CD14-positive monocyte (primary cell): Measurements from ENCODE around the gene CFAP299. TPM values are rescaled to one million over a fixed set of nuclear protein-coding genes. Genes with fewer than 3 reads are reported as not detected.

Experiments used
- DNase-seq, 3 donors: peaks; one replicate each; pipeline ENCODE4 v3.0.0-alpha.2; 2011 to 2022
- H2AFZ ChIP-seq: 2 replicates; pipeline ENCODE4 v1.6.0; 2012; ENCODE audit warnings: mild to moderate bottlenecking, low read depth, low read length, inconsistent platforms; ENCODE audit not compliant: insufficient read depth, poor library complexity, severe bottlenecking
- H3K27ac ChIP-seq, 2 donors: 1 replicate in 1 of 2; 2 replicates in 1 of 2; pipeline ENCODE4 v1.5.1; 2012 to 2013; ENCODE audit warnings: low read length in 2 of 2, control low read depth in 1 of 2, inconsistent platforms in 1 of 2, low read depth in 1 of 2, mild to moderate bottlenecking in 1 of 2
- H3K27me3 ChIP-seq, 2 donors: one replicate each; pipeline versions ENCODE4 v1.6.0 to v1.6.1; 2011 to 2013; ENCODE audit warnings: low read length in 2 of 2; ENCODE audit not compliant: control insufficient read depth in 2 of 2, insufficient read depth in 2 of 2
- H3K36me3 ChIP-seq, 2 donors: replicated peaks in 1 of 2; 1 replicate in 1 of 2; 2 replicates in 1 of 2; pipeline versions ENCODE4 v1.5.1 to v1.6.1; 2012 to 2013; ENCODE audit warnings: low read length in 2 of 2, control low read depth in 1 of 2, inconsistent platforms in 1 of 2, mild to moderate bottlenecking in 1 of 2; ENCODE audit not compliant: insufficient read depth in 2 of 2, control insufficient read depth in 1 of 2
- H3K4me1 ChIP-seq, 2 donors: 1 replicate in 1 of 2; 2 replicates in 1 of 2; pipeline versions ENCODE4 v1.5.1 to v1.6.1; 2012 to 2013; ENCODE audit warnings: low read length in 2 of 2, control low read depth in 1 of 2, inconsistent platforms in 1 of 2, mild to moderate bottlenecking in 1 of 2, moderate library complexity in 1 of 2; ENCODE audit not compliant: insufficient read depth in 2 of 2, control insufficient read depth in 1 of 2
- H3K4me2 ChIP-seq: replicated peaks from 2 replicates; pipeline ENCODE3; 2012; ENCODE audit warnings: low read length, moderate library complexity, mild to moderate bottlenecking; ENCODE audit not compliant: poor library complexity, severe bottlenecking; ENCODE audit errors: extremely low read depth
- H3K4me3 ChIP-seq, 3 experiments: fragments of 200-600 bp in 1 of 3; sonication (generic) in 1 of 3; replicated peaks in 1 of 3; 1 replicate in 2 of 3; 2 replicates in 1 of 3; pipeline ENCODE4 v1.5.1; 2011 to 2013; ENCODE audit warnings: low read length in 3 of 3, mild to moderate bottlenecking in 3 of 3, control low read depth in 2 of 3, low read depth in 2 of 3, inconsistent platforms in 1 of 3, moderate library complexity in 1 of 3
- H3K79me2 ChIP-seq: 2 replicates; pipeline ENCODE4 v1.6.0; 2012; ENCODE audit warnings: mild to moderate bottlenecking, control low read depth, inconsistent platforms, low read length, moderate library complexity; ENCODE audit not compliant: insufficient read depth
- H3K9ac ChIP-seq: 2 replicates; pipeline ENCODE4 v1.6.0; 2017; ENCODE audit warnings: low read length, mild to moderate bottlenecking; ENCODE audit not compliant: insufficient read depth, poor library complexity, severe bottlenecking
- H3K9me3 ChIP-seq, 2 donors: replicated peaks in 1 of 2; 1 replicate in 1 of 2; 2 replicates in 1 of 2; pipeline versions ENCODE4 v1.5.1 to v1.6.1; 2012 to 2013; ENCODE audit warnings: low read length in 2 of 2, control low read depth in 1 of 2; ENCODE audit not compliant: control insufficient read depth in 1 of 2, insufficient read depth in 1 of 2
- H4K20me1 ChIP-seq: 2 replicates; pipeline ENCODE4 v1.6.0; 2012; ENCODE audit warnings: mild to moderate bottlenecking, low read length, control low read depth, moderate library complexity; ENCODE audit not compliant: insufficient read depth
- H3K27ac Mint-ChIP-seq, 7 donors: one replicate each; pipeline ENCODE4 v1.8.0; 2020; ENCODE audit warnings: mild to moderate bottlenecking in 7 of 7, mixed read lengths in 7 of 7, moderate library complexity in 6 of 7, inconsistent platforms in 2 of 7
- H3K27me3 Mint-ChIP-seq, 3 donors: one replicate each; pipeline ENCODE4 v1.8.0; 2021 to 2022; ENCODE audit warnings: low read depth in 3 of 3, mild to moderate bottlenecking in 3 of 3, mixed read lengths in 3 of 3, moderate library complexity in 3 of 3, inconsistent platforms in 1 of 3
- H3K36me3 Mint-ChIP-seq, 2 donors: one replicate each; pipeline ENCODE4 v1.8.0; 2020; ENCODE audit warnings: mixed read lengths in 2 of 2, inconsistent platforms in 1 of 2, mild to moderate bottlenecking in 1 of 2
- H3K4me1 Mint-ChIP-seq: one replicate; pipeline ENCODE4 v1.8.0; 2020; ENCODE audit warnings: mild to moderate bottlenecking, mixed read lengths
- H3K4me3 Mint-ChIP-seq, 2 donors: one replicate each; pipeline ENCODE4 v1.8.0; 2020; ENCODE audit warnings: mild to moderate bottlenecking in 2 of 2, mixed read lengths in 2 of 2, moderate library complexity in 1 of 2
- H3K9me3 Mint-ChIP-seq, 7 donors: one replicate each; pipeline ENCODE4 v1.8.0; 2020 to 2022; ENCODE audit warnings: mixed read lengths in 7 of 7, mild to moderate bottlenecking in 6 of 7, moderate library complexity in 6 of 7, inconsistent platforms in 2 of 7
- CTCF ChIP-seq: fragments of 200-600 bp; IDR thresholded peaks from one replicate; pipeline ENCODE4 v1.8.0; 2022; ENCODE audit warnings: antibody characterized with exemption, mild to moderate bottlenecking
- WGBS: methylation state at CpG from one replicate; pipeline ENCODE4 v1.1.5; 2013; ENCODE audit warnings: missing lambda C conversion rate; ENCODE audit not compliant: insufficient coverage; 5-methylcytosine and 5-hydroxymethylcytosine counted together
- intact Hi-C, 2 donors: fragments of 100-400 bp; cut with micrococcal nuclease; formaldehyde crosslinking; loops; one replicate each; pipeline versions ENCODE4 v1.15.0 to v1.15.1; 2023
- polyA plus RNA-seq, 3 donors: library from polyadenylated mRNA; depleted of rRNA in 1 of 3; unstranded in 2 of 3; stranded (reverse) in 1 of 3; fragments of 300-500 nt in 2 of 3; fragments of >200 nt in 1 of 3; fragmentation: Illumina TruSeq in 2 of 3; gene quantifications; 1 replicate in 2 of 3; 2 replicates in 1 of 3; pipeline ENCODE4 v1.2.3, GENCODE V29; 2012 to 2021

The CFAP299 gene
- polyA plus RNA-seq, 3 donors, result not detected

- Histone ChIP-seq H3K36me3 (no peaks in the 10 kb centered on the region), H2AFZ (no peak overlapping the region), H3K27ac (no peak overlapping the region), H3K9me3 (no peaks in the 10 kb centered on the region), H3K9ac (no peak overlapping the region), H4K20me1 (no peaks in the 10 kb centered on the region), H3K4me2 (no peak overlapping the region), H3K4me1 (no peaks in the 10 kb centered on the region), H3K27me3 (no peaks in the 10 kb centered on the region), H3K4me3 (no peak overlapping the region), H3K79me2 (no peaks in the 10 kb centered on the region)
- Mint-ChIP-seq H3K36me3 (no peaks in the 10 kb centered on the region), H3K4me3 (no peak overlapping the region), H3K27ac (no peak overlapping the region), H3K9me3 (peaks cover 0 to 7% (median 2%) of the 10 kb centered on the region in 7 donors), H3K27me3 (peaks cover 0 to 3% (median 0%) of the 10 kb centered on the region in 3 donors), H3K4me1 (no peaks in the 10 kb centered on the region)
- no CpG with 5 or more reads among the region's 1 CpG for WGBS
- TF ChIP-seq CTCF, result no peak
- intact Hi-C loops, result no loop called here
- DNase-seq, result no peak
Measured at GRCh38 chr4:80730158-80730557, 394.6 kb downstream of the CFAP299 start.

- no peak for DNase-seq
- Histone ChIP-seq H3K4me1 (no peaks in the 10 kb centered on the region), H3K4me2 (no peak overlapping the region), H3K9ac (no peak overlapping the region), H3K4me3 (no peak overlapping the region), H3K27me3 (no peaks in the 10 kb centered on the region), H2AFZ (no peak overlapping the region), H3K27ac (no peak overlapping the region), H3K9me3 (no peaks in the 10 kb centered on the region), H4K20me1 (no peaks in the 10 kb centered on the region), H3K36me3 (no peaks in the 10 kb centered on the region), H3K79me2 (no peaks in the 10 kb centered on the region)
- Mint-ChIP-seq H3K27ac (no peak overlapping the region), H3K27me3 (peaks cover 0 to 3% (median 0%) of the 10 kb centered on the region in 3 donors), H3K36me3 (no peaks in the 10 kb centered on the region), H3K9me3 (peaks cover 0 to 7% (median 2%) of the 10 kb centered on the region in 7 donors), H3K4me1 (no peaks in the 10 kb centered on the region), H3K4me3 (no peak overlapping the region)
- intact Hi-C loops, result no loop called here
- WGBS, result no CpG with 5 or more reads among the region's 1 CpG
- no peak for TF ChIP-seq CTCF
Measured at GRCh38 chr4:80731436-80731835, 395.9 kb downstream of the CFAP299 start.
